HEK293 (cell line): Measurements from ENCODE around the gene MYCBPAP.

Source experiments
- CTCF ChIP-seq: fragments of 450-650 bp; formaldehyde crosslinking; IDR thresholded peaks from 2 replicates; pipeline ENCODE4 v1.5.1; 2016; ENCODE audit warnings: missing biosample characterization, missing genetic modification characterization
- GLI4 ChIP-seq: fragments of 450-650 bp; formaldehyde crosslinking; IDR thresholded peaks from 2 replicates; pipeline ENCODE4 v1.5.1; 2016; ENCODE audit warnings: missing biosample characterization, missing genetic modification characterization
- MZF1 ChIP-seq: fragments of 450-650 bp; formaldehyde crosslinking; IDR thresholded peaks from 2 replicates; pipeline ENCODE4 v1.5.1; 2017; ENCODE audit warnings: missing biosample characterization, missing genetic modification characterization, borderline replicate concordance
- YY1 ChIP-seq: fragments of 450-650 bp; formaldehyde crosslinking; IDR thresholded peaks from 2 replicates; pipeline ENCODE4 v1.5.1; 2018; ENCODE audit warnings: missing biosample characterization, missing genetic modification characterization
- ZNF23 ChIP-seq: fragments of 450-650 bp; formaldehyde crosslinking; IDR thresholded peaks from 2 replicates; pipeline ENCODE4 v1.5.1; 2016; ENCODE audit warnings: missing biosample characterization, missing genetic modification characterization, borderline replicate concordance
- TF ChIP-seq, protein P1 (sequence below): fragments of 450-650 bp; formaldehyde crosslinking; conservative IDR thresholded peaks from 2 replicates; pipeline ENCODE4 v1.5.1; 2016; ENCODE audit warnings: low read depth, missing biosample characterization, missing genetic modification characterization

- TF ChIP-seq GLI4 (tag by site-specific recombination) (no peak), ZNF23 (tag by site-specific recombination) (no peak), MZF1 (tag by site-specific recombination) (no peak), CTCF (tag by site-specific recombination) (no peak), YY1 (tag by site-specific recombination) (no peak)
- TF ChIP-seq, protein P1, sequence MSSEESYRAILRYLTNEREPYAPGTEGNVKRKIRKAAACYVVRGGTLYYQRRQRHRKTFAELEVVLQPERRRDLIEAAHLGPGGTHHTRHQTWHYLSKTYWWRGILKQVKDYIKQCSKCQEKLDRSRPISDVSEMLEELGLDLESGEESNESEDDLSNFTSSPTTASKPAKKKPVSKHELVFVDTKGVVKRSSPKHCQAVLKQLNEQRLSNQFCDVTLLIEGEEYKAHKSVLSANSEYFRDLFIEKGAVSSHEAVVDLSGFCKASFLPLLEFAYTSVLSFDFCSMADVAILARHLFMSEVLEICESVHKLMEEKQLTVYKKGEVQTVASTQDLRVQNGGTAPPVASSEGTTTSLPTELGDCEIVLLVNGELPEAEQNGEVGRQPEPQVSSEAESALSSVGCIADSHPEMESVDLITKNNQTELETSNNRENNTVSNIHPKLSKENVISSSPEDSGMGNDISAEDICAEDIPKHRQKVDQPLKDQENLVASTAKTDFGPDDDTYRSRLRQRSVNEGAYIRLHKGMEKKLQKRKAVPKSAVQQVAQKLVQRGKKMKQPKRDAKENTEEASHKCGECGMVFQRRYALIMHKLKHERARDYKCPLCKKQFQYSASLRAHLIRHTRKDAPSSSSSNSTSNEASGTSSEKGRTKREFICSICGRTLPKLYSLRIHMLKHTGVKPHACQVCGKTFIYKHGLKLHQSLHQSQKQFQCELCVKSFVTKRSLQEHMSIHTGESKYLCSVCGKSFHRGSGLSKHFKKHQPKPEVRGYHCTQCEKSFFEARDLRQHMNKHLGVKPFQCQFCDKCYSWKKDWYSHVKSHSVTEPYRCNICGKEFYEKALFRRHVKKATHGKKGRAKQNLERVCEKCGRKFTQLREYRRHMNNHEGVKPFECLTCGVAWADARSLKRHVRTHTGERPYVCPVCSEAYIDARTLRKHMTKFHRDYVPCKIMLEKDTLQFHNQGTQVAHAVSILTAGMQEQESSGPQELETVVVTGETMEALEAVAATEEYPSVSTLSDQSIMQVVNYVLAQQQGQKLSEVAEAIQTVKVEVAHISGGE (tag by site-specific recombination): no peak
These were observed 54.2 kb downstream of the MYCBPAP start for GRCh38 chr17:50562242-50563091.
